ENCODE results near the gene SH3BP1.
A peak's percentile ranks its signal among the peaks of the same experiment; 100 is the strongest.
"Not testable (repeated sequence)": the region's sequence is repeated elsewhere in the genome, so short reads cannot be mapped to it uniquely, and the experiment has no call there.

The SH3BP1 gene, protein sequence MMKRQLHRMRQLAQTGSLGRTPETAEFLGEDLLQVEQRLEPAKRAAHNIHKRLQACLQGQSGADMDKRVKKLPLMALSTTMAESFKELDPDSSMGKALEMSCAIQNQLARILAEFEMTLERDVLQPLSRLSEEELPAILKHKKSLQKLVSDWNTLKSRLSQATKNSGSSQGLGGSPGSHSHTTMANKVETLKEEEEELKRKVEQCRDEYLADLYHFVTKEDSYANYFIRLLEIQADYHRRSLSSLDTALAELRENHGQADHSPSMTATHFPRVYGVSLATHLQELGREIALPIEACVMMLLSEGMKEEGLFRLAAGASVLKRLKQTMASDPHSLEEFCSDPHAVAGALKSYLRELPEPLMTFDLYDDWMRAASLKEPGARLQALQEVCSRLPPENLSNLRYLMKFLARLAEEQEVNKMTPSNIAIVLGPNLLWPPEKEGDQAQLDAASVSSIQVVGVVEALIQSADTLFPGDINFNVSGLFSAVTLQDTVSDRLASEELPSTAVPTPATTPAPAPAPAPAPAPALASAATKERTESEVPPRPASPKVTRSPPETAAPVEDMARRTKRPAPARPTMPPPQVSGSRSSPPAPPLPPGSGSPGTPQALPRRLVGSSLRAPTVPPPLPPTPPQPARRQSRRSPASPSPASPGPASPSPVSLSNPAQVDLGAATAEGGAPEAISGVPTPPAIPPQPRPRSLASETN

GRCh38 chr22:37639070-37639760 lies at the start of gene SH3BP1:
SH3BP1 (plus strand) TSS chr22:37639669; CDS start chr22:37639788, 119 bp downstream.
- peak in 1 of 2 experiments; percentile 8 for DNase-seq

- DNase-seq: not testable (repeated sequence)
Observed at GRCh38 chr22:37591081-37591480, 48.4 kb upstream of the SH3BP1 start.

- DNase-seq: no peak
Observed at GRCh38 chr22:37591823-37592404, 47.6 kb upstream of the SH3BP1 start.

DNA sequence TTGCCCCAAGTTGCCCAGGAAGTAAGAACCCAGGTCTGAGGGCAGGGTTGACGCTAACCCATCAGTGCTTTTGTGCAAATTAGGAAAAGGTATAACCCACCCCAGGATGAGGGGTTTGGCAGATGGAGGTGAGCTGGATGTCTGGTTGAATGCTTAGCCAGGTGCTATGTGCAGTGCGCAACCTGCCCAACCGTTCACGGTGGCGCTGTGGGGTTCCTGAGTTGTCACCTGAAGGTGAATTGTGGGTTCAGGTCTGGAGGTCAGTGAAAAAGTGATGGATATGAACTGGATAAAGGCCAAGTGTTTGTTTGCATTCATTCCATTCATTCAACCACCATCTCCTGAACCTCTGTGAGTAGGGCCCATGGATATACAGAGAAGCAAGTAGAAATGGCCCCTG lies 45.2 kb upstream of the SH3BP1 start:
- no peak for DNase-seq

DNA sequence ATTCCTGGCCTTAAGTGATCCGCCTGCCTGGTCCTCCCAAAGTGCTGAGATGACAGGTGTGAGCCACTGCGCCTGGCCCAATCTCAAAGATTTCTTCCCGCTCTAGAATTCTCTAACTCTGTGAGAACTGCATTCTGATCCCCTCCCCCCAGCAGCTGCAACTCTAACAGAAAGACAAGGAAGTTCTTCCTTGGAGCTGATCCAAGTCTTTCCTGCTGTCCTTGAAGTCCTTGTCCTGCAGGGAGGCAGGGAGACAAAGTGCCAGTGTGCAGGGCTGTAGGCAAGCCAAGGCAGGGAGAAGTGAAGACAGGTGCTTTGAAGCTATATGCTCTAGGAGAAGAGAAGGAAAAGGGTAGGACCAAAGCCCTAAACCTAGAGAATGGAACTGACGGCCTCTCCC lies 40.3 kb upstream of the SH3BP1 start:
- no peak for DNase-seq

GRCh38 chr22:37601203-37601539 lies 38.3 kb upstream of the SH3BP1 start:
- DNase-seq: no peak

GRCh38 chr22:37601540-37602442 lies 37.7 kb upstream of the SH3BP1 start:
- DNase-seq: peak in 1 of 2 experiments; percentile 20

DNA sequence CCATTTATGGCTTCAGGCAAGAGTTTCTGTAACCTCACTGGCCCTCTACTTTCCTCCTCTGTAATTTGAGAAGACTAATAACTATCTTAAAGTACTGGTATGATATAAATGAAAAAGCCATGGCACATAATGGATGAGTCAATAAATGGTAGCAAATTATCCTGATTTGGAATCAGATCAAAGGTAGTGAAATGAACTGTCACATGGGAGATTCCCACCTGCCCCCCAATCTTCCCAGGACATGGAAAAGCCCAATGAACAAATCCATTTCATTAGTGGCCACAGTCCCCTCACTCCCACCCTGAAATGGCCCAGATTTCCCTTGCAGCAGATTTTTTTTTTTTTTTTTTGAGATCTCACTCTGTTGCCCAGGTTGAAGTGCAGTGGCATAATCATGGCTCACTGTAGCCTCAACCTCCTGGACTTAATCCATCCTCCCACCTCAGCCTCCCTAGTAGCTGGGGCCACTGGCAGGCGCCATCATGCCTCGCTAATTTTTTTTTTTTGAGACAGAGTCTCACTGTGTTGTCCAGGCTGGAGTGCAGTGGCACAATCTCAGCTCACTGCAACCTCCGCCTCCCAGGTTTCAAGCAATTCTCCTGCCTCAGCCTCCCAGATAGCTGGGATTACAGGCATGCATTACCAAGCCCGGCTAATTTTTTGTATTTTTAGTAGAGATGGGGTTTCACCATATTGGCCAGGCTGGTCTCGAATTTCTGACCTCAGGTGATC lies 36.8 kb upstream of the SH3BP1 start:
- DNase-seq: not testable (repeated sequence)

DNA sequence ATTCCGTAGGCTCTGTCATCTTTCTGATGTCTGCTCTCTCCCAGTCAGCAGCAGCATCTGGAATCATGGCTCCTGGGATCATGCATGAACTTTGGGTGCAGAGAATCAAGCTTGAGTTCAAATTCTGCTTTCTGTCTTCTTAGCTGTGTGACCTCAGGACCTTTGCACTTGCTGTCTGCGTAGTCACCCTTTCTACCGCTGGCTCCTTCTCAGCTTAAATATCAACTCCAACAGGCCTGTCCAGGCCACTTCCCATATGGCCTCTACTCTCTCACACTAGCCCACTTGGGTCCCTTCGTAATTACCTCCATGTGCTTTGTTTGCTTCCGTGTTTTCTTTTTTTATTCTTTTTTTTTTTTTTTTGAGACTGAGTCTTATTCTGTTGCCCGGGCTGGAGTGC lies 35.4 kb upstream of the SH3BP1 start:
- DNase-seq: no peak

DNA sequence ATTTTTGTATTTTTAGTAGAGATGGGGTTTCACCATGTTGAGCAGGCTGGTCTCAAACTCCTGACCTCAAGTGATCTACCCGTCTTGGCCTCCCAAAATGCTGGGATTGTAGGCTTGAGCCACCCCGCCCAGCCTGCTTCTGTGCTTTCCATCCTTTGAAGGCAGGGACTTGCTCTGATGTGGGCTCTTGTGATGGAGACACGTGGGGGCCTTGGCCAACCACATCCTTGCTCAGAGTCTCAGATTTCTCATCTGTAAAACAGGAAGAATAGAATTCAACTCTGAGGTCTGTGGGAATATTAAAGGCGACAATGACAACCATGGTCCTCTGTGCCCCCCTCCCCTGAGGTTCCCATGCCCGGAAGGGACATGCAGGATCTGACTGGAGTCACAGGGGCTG lies 34.6 kb upstream of the SH3BP1 start:
- DNase-seq: no peak

GRCh38 chr22:37607010-37607934 lies 32.2 kb upstream of the SH3BP1 start:
- DNase-seq: peak; percentile 29 to 37

DNA sequence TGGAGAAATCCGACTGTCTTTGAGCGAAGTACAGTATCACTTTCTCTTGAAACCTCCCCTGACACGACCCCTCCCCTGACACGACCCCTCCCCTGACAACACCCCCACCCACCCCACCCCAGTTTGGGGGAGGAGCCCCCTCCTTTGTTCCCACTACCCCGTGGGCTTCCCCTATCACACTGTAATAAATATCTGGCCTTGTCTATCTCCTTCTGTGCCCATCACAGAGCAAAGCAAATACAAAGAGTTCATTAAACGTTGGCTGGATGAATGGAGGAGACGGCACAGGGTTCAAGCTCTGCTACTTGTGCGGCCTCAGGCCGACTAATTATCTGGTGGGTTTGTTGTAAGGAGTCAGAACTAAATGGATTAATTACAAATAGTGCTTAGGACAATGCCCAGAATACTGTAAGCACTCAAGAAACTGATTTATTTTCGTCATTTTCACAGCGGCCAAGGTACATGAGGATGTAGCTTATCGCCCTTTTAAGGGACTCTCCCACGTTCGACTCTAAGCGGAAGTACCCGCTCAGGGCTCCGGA lies 31.5 kb upstream of the SH3BP1 start:
- no peak for DNase-seq

- DNase-seq: peak; percentile 91 to 93
Observed at GRCh38 chr22:37608477-37609239, 30.8 kb upstream of the SH3BP1 start, which contains the start of gene GGA1. GGA1 (plus strand) TSS chr22:37608834; CDS start chr22:37608861, 27 bp downstream.

GRCh38 chr22:37609240-37610152 lies 30.0 kb upstream of the SH3BP1 start:
- DNase-seq: no peak

DNA sequence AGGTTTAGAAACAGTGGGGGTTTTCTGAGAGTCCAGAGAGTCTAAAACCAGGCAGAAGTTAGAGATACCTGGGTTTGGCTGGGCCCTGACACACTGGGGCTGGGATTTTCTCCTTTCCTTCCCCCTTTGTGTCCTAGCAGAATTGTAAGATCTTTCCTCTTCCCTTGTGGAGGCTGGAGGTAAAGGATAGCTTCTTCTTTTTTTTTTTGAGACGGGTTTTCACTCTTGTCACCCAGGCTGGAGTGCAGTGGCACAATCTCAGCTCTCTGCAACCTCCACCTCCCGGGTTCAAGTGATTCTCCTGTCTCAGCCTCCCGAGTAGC lies 29.4 kb upstream of the SH3BP1 start:
- DNase-seq: not testable (repeated sequence)

- no peak for DNase-seq
Observed at GRCh38 chr22:37610480-37611129, 28.9 kb upstream of the SH3BP1 start.

DNA sequence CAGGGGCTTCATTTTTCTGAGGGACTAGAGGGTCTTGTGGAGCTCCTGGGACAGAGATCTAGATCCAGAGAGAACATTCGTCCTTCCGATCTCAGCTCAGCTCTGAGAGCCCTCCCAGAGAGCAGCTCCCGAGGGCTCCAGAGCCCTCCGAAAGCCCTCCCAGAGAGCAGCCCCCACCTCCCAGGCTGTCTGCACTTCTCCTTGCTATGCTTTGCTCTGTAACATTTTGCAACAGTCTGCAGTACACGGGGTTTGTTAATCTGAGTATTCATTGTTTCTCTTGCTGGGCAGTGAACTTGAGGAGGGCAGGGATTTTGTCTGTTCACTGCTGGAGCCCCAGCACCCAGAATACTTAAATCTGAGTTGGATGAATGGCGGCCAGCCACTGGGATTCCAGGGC lies 28.3 kb upstream of the SH3BP1 start:
- DNase-seq: no peak

Measured in AML-193 (cell line).